ENCODE data around the gene RASSF3.
"Not testable (repeated sequence)": the region's sequence is repeated elsewhere in the genome, so short reads cannot be mapped to it uniquely, and the experiment has no call there.

Gene RASSF3

DNA sequence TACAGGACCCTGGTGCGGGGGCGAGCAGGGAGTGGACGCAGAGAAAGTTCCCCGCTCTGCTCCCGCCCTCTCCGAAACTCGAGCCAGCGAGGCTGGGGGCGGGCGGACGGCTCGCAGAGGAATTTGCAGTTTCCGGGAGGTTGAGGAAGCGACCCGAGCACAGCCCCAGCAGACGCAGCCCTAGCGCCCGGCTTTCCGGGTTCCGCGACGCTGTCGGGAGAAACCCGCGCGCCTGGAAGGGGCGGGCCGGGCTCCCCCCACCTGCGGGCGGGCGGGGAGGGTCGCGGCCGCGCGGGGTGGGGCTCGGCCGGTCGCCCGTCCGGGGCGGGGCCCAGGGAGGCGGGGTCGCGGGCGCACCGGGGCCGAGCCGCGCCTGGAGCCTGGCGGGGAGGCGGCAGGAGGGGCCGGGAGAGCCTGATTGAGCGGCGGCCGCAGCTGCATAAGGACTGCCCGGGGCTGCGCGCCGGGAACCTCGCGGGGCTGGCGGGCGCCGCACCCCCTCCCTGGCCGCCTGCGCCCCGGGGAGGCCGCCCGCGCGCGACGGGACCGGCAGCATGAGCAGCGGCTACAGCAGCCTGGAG lies at the start of gene RASSF3:
Gene RASSF3, plus strand, starts transcription at position 417 of the 581 bp plus-strand sequence. Its CDS starts 138 bp downstream, at position 555.
- no peak for DNase-seq

- no peak for DNase-seq
Observed at GRCh38 chr12:64561302-64562136, 48.8 kb upstream of the RASSF3 start.

DNA sequence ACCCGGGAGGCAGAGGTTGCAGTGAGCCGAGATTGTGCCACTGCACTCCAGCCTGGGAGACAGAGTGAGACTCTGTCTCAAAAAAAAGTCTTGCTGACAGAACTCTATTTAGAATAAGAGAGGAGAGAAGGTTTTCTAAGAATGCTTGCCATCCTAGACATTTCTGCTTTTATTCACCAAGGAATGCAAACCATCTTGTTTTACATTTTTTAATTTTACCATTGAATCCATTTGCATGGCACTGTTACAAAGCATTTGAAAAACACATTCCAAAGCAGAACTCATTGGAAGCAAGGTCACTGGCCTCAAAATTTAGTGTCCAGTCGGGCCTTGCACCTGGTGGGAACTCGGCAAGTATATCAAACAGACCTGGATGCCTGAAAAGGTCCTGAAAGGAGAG lies 44.2 kb upstream of the RASSF3 start:
- DNase-seq = no peak

- no peak for DNase-seq
Observed at GRCh38 chr12:64566831-64567517, 43.3 kb upstream of the RASSF3 start.

DNA sequence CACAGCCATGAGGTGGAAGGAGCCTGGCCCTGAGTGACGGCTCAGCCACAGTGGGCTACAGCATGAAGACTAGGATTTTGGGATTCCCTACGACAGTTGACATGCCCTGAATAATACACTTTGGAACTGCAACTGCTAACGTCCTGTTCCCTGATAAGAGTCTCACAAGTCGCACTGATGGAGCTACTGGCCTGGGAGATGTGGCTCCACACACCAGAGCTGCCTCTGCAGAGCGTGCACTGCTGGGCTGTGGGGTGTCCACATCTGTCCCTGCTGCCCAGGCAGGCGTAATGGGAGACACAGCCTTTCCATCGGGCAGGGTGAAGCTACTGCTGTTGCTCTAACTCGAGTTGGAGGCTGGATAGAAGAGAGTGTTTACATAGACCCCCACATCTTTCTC lies 42.7 kb upstream of the RASSF3 start:
- DNase-seq = no peak

- no peak for DNase-seq
Observed at GRCh38 chr12:64568298-64568697, 42.0 kb upstream of the RASSF3 start.

DNA sequence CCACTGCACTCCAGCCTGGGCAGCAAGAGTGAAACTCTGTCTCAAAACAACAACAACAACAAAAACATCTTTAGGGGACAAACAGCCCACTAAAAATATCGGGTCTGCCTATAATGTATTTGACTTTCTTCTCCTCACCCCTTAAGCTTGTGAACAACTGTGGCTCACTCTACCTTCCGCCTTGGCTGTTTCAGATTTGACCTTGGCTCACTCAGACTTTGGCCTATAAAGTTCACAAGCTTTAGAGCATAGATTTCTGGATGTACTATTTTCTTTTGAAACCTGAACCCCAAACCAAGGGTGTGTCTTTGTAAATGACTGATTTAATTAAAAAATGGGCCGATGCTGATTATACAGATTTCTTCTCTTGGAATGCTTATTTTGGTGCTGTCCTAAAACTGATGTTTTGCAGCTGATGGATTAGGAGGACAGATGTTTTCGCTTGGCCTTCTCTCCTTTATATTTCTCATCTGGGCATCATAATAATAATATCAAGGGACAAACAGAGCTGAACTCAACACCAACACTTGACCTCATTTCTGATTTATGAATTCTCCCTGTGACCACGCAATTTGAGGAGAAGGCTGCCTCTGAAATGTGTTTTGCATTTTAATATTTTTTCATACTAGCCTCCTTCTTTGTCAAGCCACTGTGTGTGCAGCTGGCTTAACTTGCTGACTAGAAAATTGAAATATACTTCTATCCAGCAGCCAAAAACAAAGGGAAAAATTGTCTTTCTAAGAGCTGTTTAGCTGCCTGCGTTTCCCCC lies 40.2 kb upstream of the RASSF3 start:
- no peak for DNase-seq

- DNase-seq = no peak
Observed at GRCh38 chr12:64571411-64571810, 38.9 kb upstream of the RASSF3 start.

- DNase-seq = no peak
Observed at GRCh38 chr12:64572241-64572640, 38.1 kb upstream of the RASSF3 start.

GRCh38 chr12:64574837-64575236 lies 35.5 kb upstream of the RASSF3 start:
- DNase-seq = no peak

DNA sequence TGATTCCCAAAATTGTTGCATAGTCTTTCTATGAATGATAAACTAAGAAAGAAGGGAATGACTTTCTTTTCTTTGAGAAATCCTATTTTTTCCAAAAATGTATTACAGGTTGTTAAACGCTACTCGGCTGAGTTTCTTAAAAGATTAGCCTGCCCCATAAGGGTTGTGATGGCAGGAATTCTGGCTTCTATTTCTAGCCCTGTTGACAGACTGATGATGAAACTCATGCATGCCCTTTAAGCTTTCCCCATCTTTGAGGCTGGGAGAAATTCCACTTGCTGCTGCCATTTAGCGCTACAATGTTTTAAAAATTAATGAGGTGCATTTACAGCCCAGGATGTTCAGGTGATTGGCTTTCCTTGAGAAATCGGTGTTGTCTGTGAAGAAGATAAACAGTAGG lies 33.2 kb upstream of the RASSF3 start:
- DNase-seq = no peak

- no peak for DNase-seq
Observed at GRCh38 chr12:64578566-64578965, 31.7 kb upstream of the RASSF3 start.

DNA sequence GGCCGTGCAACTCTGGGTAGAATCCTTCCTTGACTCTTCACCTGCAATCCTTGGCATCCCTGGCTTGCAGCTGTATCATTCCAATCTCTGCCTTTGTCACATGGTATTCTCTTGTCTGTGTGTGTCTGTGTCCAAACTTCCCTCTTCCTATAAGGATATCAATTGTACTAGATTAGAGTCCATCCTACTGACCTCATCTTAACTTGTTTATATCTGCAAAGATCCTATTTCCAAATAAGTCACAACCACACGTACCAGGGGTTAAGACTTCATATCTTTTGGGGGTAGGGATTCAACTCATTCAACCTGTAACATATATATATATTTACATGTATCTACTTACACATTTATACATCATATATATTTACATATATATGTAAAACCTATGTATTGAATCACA lies 29.6 kb upstream of the RASSF3 start:
- DNase-seq = no peak

- no peak for DNase-seq
Observed at GRCh38 chr12:64582114-64582513, 28.2 kb upstream of the RASSF3 start.

DNA sequence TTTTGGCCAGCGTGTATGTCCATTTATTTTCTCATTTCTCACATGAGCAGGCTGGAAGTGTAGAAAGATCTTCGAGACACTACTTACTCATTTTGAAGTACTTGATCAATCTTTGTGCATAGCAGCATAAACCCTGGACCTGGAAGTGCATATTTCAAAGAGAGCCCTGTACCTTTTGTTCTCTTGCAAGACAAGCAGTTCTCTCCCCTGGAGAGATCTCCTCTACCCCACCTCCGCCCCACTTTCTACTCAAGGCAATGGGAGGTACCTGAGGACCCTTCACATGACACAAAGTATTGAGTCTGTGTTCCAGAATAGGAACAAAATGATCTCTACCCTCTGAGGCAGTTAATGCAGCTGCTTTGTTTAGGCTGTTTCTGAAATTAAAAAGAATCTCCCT lies 27.4 kb upstream of the RASSF3 start:
- DNase-seq = no peak

DNA sequence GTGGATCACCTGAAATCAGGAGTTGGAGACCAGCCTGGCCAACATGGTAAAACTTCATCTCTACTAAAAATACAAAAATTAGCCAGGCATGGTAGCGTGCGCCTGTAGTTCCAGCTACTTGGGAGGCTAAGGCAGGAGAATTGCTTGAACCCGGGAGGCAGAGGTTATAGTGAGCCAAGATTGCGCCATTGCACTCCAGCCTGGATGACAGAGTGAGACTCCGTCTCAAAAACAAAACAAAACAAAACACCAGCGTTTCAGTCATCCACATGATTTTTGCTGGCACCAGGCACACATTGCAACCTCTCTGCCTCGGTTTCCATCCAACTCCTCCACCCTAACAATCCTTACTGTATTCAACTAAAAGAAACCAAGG lies 26.9 kb upstream of the RASSF3 start:
- not testable (repeated sequence) for DNase-seq

- no peak for DNase-seq
Observed at GRCh38 chr12:64583771-64584421, 26.4 kb upstream of the RASSF3 start.

GRCh38 chr12:64585104-64585503 lies 25.2 kb upstream of the RASSF3 start:
- DNase-seq = no peak

DNA sequence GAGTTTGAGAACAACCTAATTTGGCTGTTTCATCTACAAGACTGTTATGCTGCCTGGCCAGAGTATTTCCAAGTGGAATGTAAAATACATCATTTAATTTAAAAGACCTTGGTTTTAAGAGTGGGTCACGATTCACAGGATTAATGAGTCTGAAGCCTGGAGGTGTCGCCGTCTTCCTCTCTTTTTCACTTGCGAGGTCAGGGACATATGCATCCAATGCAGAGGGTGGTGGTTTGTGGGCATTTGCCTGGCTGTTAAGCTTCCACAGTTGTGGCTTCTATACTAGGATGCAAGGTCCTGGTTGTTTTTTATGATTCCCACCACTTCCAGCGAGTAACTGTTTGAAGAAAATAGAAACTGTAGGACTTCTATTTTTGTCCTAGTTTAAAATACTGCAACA lies 22.8 kb upstream of the RASSF3 start:
- no peak for DNase-seq

DNA sequence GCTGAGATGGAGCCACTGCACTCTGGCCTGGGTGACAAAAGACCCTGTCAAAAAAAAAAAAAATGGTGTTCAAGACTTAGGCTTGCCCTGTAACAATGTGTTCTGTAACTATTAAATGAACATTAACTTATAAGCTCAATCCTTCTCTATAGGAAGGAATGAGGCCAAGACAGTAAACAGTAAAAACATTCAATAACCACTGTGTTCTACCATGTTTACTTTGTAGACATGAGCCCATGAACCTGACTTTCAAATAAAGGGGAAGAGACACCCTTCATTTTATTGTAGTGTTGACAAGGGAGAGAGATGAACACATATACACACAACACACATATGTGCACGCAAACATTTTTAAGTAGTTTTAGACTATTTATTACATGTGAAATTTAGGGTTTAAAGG lies 20.1 kb upstream of the RASSF3 start:
- no peak for DNase-seq

DNA sequence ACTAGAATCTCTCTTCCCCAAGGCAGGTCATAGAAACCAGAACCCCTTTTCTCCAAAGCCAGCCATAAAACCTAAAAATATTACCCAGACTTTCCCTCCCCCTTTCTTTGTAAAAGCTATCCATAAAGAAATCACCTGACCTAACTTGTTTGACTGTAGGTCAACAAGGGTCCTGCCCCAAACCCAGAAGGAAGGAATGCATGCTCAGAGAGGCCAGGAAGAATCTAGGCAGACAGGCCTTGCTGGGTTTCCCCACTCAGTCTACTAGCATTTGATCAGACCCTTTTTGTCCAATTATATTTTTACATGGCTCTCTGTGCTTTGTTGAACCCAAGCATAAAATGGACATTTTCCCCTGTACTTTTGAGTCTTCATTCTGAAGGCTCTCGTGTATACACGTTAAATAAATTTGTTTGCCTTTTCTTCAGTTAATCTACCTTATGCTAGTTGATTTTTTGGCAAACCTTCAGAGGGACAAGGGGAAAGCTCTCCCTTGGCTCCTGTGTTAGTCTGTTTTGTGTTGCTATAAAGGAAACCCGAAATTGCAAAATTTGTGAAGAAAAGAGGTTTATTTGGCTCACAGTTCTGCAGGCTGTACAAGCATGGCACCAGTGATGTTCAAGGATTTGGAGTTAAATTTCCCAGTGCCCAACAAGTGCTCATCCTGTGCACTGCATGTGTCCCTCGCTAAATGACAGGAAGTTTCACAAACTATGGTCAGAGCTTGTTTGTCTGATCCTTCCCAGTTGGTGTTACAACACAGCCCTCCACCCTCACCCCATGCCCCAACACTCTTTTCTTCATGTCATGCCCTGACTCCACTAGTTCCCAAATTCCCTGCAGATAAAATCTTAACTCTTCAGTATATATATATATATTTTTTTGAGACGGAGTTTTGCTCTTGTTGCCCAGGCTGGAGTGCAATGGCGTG lies 14.2 kb upstream of the RASSF3 start:
- no peak for DNase-seq

DNA sequence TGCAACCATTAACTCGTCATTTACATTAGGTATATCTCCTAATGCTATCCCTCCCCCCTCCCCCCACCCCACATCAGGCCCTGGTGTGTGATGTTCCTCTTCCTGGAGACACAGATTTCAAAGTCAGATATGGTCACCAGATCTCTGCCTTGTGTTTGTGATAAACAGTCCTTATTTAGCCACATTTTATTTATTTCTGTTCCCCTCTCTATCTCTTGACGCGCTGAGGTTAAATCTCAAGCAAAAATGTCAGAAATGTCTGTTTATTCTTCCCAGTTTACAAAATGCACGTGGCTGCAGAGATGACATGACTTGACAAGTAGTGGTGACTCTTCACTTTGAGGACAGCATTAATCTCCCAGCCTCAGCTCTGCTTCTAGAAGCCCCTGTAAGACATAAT lies 11.5 kb upstream of the RASSF3 start:
- no peak for DNase-seq
